ENCODE results near the gene ZNF44.

Gene ZNF44

GRCh38 chr19:12289790-12290065, 5.0 kb downstream of the ZNF44 start:
- Histone ChIP-seq H3K27ac (ENCODE audit: low read depth, low read length) (no peak overlapping the region), H3K79me2 (ENCODE audit: control insufficient read depth, low read length) (peaks cover 39% of the 10 kb centered on the region), H3K9me3 (ENCODE audit: control insufficient read depth, insufficient read depth, low read length) (no peaks in the 10 kb centered on the region), H3K9me2 (replicated peaks; ENCODE audit: control insufficient read depth, low read length) (no peaks in the 10 kb centered on the region), H3K4me3 (ENCODE audit: low read length) (no peak overlapping the region), H3F3A (ENCODE audit: control insufficient read depth, insufficient read depth) (no peaks in the 10 kb centered on the region), H3K4me2 (ENCODE audit: low read length) (no peak overlapping the region), H3K27me3 (ENCODE audit: control insufficient read depth, low read length) (no peaks in the 10 kb centered on the region), H3K36me3 (ENCODE audit: control insufficient read depth, low read length) (peaks cover 2% of the 10 kb centered on the region; the same call in 1 of the 2 replicates), H4K20me1 (ENCODE audit: control insufficient read depth, insufficient read depth, low read depth, low read length) (no peaks in the 10 kb centered on the region), H3K4me1 (ENCODE audit: control insufficient read depth, low read length) (peaks cover 9% of the 10 kb centered on the region)
- TF ChIP-seq CTCF (IDR thresholded peaks at IDR 0.05; ENCODE audit: low read depth, low read length, poor library complexity, severe bottlenecking) (no peak), EZH2phosphoT487 (IDR thresholded peaks at IDR 0.05; ENCODE audit: borderline replicate concordance, low read length) (no peak)

GRCh38 chr19:12287958-12288500, 6.7 kb downstream of the ZNF44 start:
- Histone ChIP-seq H3K4me1 (ENCODE audit: control insufficient read depth, low read length) (no peaks in the 10 kb centered on the region), H3K79me2 (ENCODE audit: control insufficient read depth, low read length) (peaks cover 28% of the 10 kb centered on the region), H3K4me2 (ENCODE audit: low read length) (no peak overlapping the region), H3K9me3 (ENCODE audit: control insufficient read depth, insufficient read depth, low read length) (no peaks in the 10 kb centered on the region), H3F3A (ENCODE audit: control insufficient read depth, insufficient read depth) (no peaks in the 10 kb centered on the region), H3K9me2 (replicated peaks; ENCODE audit: control insufficient read depth, low read length) (no peaks in the 10 kb centered on the region), H4K20me1 (ENCODE audit: control insufficient read depth, insufficient read depth, low read depth, low read length) (no peaks in the 10 kb centered on the region), H3K36me3 (ENCODE audit: control insufficient read depth, low read length) (no peaks in the 10 kb centered on the region; the same call in 1 of the 2 replicates), H3K27ac (ENCODE audit: low read depth, low read length) (no peak overlapping the region), H3K27me3 (ENCODE audit: control insufficient read depth, low read length) (no peaks in the 10 kb centered on the region), H3K4me3 (ENCODE audit: low read length) (no peak overlapping the region)
- no peak for TF ChIP-seq EZH2phosphoT487 (IDR thresholded peaks at IDR 0.05; ENCODE audit: borderline replicate concordance, low read length)
- no peak for TF ChIP-seq CTCF (IDR thresholded peaks at IDR 0.05; ENCODE audit: low read depth, low read length, poor library complexity, severe bottlenecking)

- Histone ChIP-seq H3K79me2 (ENCODE audit: control insufficient read depth, low read length) (peaks cover 18% of the 10 kb centered on the region), H3K9me3 (ENCODE audit: control insufficient read depth, insufficient read depth, low read length) (0 out of 2 replicates have a peak, but pooled peaks cover under 1% of the 10 kb centered on the region), H3K27ac (ENCODE audit: low read depth, low read length) (no peak overlapping the region), H3K4me2 (ENCODE audit: low read length) (no peak overlapping the region), H3K4me1 (ENCODE audit: control insufficient read depth, low read length) (no peaks in the 10 kb centered on the region), H3K36me3 (ENCODE audit: control insufficient read depth, low read length) (no peaks in the 10 kb centered on the region), H3K4me3 (ENCODE audit: low read length) (no peak overlapping the region), H3F3A (ENCODE audit: control insufficient read depth, insufficient read depth) (no peaks in the 10 kb centered on the region), H3K9me2 (replicated peaks; ENCODE audit: control insufficient read depth, low read length) (no peaks in the 10 kb centered on the region), H3K27me3 (ENCODE audit: control insufficient read depth, low read length) (no peaks in the 10 kb centered on the region), H4K20me1 (ENCODE audit: control insufficient read depth, insufficient read depth, low read depth, low read length) (no peaks in the 10 kb centered on the region)
- no peak for TF ChIP-seq EZH2phosphoT487 (IDR thresholded peaks at IDR 0.05; ENCODE audit: borderline replicate concordance, low read length)
- TF ChIP-seq CTCF (IDR thresholded peaks at IDR 0.05; ENCODE audit: low read depth, low read length, poor library complexity, severe bottlenecking), result no peak
Measured at GRCh38 chr19:12284631-12285030, 10.1 kb downstream of the ZNF44 start.
